Immature natural killer cell (primary cell): Measurements from ENCODE around the gene SPATS2L. TPM values are rescaled to one million over a fixed set of nuclear protein-coding genes. Genes with fewer than 3 reads are reported as not detected.

Experiments used
- DNase-seq, 3 donors: peaks; one replicate each; pipeline ENCODE4 v3.0.0; 2022; ENCODE audit warnings: mixed read lengths in 1 of 3
- H3K27ac Mint-ChIP-seq, 6 donors: one replicate each; pipeline ENCODE4 v1.8.0; 2020; ENCODE audit warnings: mixed read lengths in 6 of 6, mild to moderate bottlenecking in 5 of 6, inconsistent platforms in 4 of 6, moderate library complexity in 3 of 6
- H3K27me3 Mint-ChIP-seq, 3 donors: one replicate each; pipeline ENCODE4 v1.8.0; 2020 to 2021; ENCODE audit warnings: low read depth in 3 of 3, mild to moderate bottlenecking in 3 of 3, mixed read lengths in 3 of 3, moderate library complexity in 3 of 3, inconsistent platforms in 1 of 3
- H3K36me3 Mint-ChIP-seq, 3 donors: one replicate each; pipeline ENCODE4 v1.8.0; 2020; ENCODE audit warnings: mixed read lengths in 3 of 3, inconsistent platforms in 2 of 3, mild to moderate bottlenecking in 2 of 3
- H3K4me1 Mint-ChIP-seq, 2 donors: one replicate each; pipeline ENCODE4 v1.8.0; 2020; ENCODE audit warnings: inconsistent platforms in 2 of 2, mild to moderate bottlenecking in 2 of 2, mixed read lengths in 2 of 2, moderate library complexity in 1 of 2
- H3K4me3 Mint-ChIP-seq, 5 donors: one replicate each; pipeline ENCODE4 v1.8.0; 2020; ENCODE audit warnings: mild to moderate bottlenecking in 5 of 5, mixed read lengths in 5 of 5, inconsistent platforms in 3 of 5, moderate library complexity in 3 of 5
- H3K9me3 Mint-ChIP-seq, 6 donors: one replicate each; pipeline ENCODE4 v1.8.0; 2020; ENCODE audit warnings: mild to moderate bottlenecking in 6 of 6, mixed read lengths in 6 of 6, inconsistent platforms in 4 of 6, moderate library complexity in 3 of 6
- polyA plus RNA-seq, 3 donors: library from polyadenylated mRNA; unstranded; fragments of 300-500 nt; fragmentation: Illumina TruSeq; gene quantifications; one replicate each; pipeline ENCODE4 v1.2.3, GENCODE V29; 2021

Gene SPATS2L
- polyA plus RNA-seq, 3 donors from 2014 or later: 3.4 to 3.9 TPM; not detected in 1

DNA sequence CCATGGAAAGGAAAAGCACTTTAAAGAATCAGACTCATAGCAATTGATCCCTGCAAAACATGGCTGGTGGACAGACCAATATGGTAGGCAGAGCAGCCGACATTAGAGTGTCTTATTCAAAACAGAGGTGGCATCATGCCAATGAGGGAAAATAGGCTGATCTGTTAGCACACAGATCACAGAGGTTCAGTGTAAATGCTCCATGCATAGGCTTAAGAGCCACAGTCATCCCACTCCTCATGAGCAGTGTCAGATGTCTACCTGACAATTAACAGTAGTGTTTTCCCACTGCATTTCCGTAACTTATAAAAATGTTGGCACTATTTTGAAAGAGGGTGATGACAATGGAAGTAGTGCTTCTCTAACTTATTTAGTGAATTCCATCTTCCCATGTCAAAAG is 86.7 kb downstream of the SPATS2L start:
- Mint-ChIP-seq H3K9me3 (no peaks in the 10 kb centered on the region), H3K4me1 (no peaks in the 10 kb centered on the region), H3K4me3 (no peak overlapping the region), H3K27ac (no peak overlapping the region), H3K36me3 (peaks cover 0 to 18% (median 5%) of the 10 kb centered on the region in 3 donors), H3K27me3 (peaks cover 0 to 4% (median 2%) of the 10 kb centered on the region in 3 donors)
- DNase-seq: no peak

DNA sequence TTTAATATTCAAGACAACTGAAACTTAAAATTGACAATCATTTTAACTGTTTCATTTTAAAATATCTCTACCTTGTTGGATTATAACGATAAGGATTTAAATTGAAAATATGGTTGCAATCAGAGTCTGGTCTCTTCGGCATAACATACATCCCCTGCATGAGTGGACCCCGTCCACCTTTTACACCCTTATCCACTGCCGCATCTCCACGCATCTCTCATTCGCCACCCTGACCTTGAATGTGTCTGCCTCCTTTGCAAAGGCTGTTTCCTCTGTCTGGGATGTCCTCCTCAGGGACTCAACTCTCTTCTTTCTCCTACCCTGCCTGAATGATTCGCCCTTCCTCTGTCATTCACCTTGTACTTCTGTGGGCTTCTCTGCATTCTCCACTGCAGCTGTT is 87.6 kb downstream of the SPATS2L start:
- Mint-ChIP-seq H3K36me3 (peaks cover 0 to 15% (median 5%) of the 10 kb centered on the region in 3 donors), H3K4me1 (no peaks in the 10 kb centered on the region), H3K27ac (no peak overlapping the region), H3K27me3 (peaks cover 0 to 4% (median 2%) of the 10 kb centered on the region in 3 donors), H3K4me3 (no peak overlapping the region), H3K9me3 (no peaks in the 10 kb centered on the region)
- DNase-seq: no peak

DNA sequence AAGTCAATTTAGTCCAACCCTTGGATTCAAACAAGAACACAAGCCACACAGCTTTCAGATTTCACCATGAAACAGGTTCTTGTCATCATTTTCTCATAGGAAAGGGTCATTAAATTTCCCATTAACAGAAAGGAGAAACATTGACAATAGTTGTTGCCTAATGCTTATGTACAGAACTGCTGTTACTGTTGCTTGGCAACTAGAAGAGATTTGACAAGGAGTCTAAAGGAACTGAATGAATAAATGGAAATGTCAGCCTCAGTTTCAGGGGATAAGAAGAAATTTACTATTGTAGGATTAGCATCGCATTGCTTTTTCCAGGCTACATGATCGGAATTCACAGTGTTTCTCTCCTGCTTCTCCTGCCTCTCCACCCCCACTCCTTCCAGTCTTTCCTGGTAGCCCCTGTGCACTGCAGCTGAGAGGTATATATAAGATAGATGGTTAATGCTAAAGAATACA is 90.3 kb downstream of the SPATS2L start:
- no peak for DNase-seq
- no peaks in the 10 kb centered on the region for H3K27me3 Mint-ChIP-seq
- no peak overlapping the region for H3K27ac Mint-ChIP-seq
- no peaks in the 10 kb centered on the region for H3K9me3 Mint-ChIP-seq
- no peaks in the 10 kb centered on the region for H3K4me1 Mint-ChIP-seq
- H3K4me3 Mint-ChIP-seq: no peak overlapping the region
- peaks cover 0 to 3% (median 0%) of the 10 kb centered on the region in 3 donors for H3K36me3 Mint-ChIP-seq

DNA sequence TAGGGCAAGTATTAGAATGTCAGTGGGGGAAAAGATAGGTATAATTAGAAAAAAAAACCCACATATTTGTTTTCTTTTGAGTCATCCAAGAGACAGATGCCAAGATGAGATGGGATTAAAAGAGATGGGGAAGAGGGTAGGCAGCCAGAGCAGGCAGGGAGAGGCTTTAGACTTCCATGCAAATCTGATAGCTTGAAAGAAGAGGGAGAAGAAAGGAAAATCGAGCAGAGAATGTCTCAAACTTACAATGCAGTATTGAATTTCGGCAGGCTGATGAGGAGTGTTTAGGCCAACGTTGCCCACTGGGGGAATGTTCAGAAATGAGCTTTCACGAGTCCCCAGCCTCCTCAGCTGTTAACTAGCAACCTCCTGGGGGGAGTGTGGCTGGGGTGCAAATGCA is 91.3 kb downstream of the SPATS2L start:
- Mint-ChIP-seq H3K27me3 (no peaks in the 10 kb centered on the region), H3K36me3 (peaks cover 0 to 3% (median 0%) of the 10 kb centered on the region in 3 donors), H3K4me3 (no peak overlapping the region), H3K4me1 (no peaks in the 10 kb centered on the region), H3K27ac (no peak overlapping the region), H3K9me3 (no peaks in the 10 kb centered on the region)
- no peak for DNase-seq

DNA sequence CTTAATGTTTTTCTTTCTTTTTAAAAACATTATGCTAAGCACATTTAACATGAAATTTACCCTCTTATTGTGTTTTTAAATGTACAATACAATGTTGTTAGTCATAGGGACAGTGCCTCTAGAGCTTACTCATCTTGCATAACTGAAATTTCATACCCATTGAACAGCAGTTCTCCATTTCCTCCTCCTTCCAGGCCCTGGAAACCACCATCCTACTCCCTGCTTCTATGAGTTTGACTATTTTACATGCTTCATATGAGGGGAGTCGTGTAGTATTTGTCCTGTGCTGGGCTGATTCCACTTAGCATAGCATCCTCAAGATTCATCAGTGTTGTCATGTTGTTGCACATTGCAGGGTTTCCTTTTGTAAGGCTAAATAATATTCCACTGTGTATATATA is 92.6 kb downstream of the SPATS2L start:
- no peak for DNase-seq
- Mint-ChIP-seq H3K36me3 (peaks cover 0 to 3% (median 0%) of the 10 kb centered on the region in 3 donors), H3K4me1 (no peaks in the 10 kb centered on the region), H3K9me3 (no peaks in the 10 kb centered on the region), H3K27ac (no peak overlapping the region), H3K4me3 (no peak overlapping the region), H3K27me3 (no peaks in the 10 kb centered on the region)

DNA sequence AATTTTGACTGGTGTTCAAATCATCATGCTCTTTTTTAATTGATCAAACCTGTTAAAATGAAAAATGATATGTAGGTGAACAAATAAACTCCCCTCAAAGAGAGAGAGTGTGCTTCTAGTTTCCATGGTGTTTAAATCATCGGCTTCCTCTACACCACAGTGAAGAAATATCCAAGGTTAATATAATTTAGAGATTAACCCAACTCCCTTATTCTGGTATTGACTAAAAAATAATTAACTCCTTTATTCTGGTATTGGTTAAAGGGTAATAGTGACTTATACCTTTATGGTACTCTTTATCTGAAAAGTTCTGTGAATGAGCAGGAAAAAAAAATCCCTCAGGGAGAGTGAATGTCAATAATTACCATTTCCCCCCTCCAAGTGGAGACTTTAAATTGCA is 93.1 kb downstream of the SPATS2L start:
- H3K36me3 Mint-ChIP-seq: peaks cover 0 to 3% (median 0%) of the 10 kb centered on the region in 3 donors
- no peak overlapping the region for H3K27ac Mint-ChIP-seq
- no peak for DNase-seq
- H3K4me1 Mint-ChIP-seq: no peaks in the 10 kb centered on the region
- no peak overlapping the region for H3K4me3 Mint-ChIP-seq
- H3K9me3 Mint-ChIP-seq: no peaks in the 10 kb centered on the region
- H3K27me3 Mint-ChIP-seq: no peaks in the 10 kb centered on the region

DNA sequence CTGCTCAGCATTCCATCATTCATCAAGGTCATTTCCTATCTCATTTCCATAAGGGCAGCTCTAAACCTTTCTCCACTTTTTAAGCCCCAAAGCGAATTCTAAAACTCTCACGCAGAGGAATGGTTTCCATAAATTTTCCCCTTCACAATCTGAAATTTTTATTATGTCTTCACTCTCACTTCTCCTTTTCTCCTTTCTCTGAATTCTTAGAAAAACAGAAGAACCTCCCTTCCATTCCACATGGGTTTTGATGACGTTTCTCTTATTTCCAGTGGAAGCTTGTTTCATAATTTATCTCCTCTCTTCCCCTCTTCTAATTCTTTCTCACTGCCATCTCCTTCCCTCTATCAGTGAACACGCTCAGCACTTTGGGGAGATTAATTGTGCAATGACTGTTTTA is 97.3 kb downstream of the SPATS2L start:
- Mint-ChIP-seq H3K27ac (no peak overlapping the region), H3K9me3 (no peaks in the 10 kb centered on the region), H3K27me3 (no peaks in the 10 kb centered on the region), H3K4me3 (no peak overlapping the region), H3K36me3 (no peaks in the 10 kb centered on the region), H3K4me1 (peaks cover 8 to 11% of the 10 kb centered on the region in 2 donors)
- no peak for DNase-seq

DNA sequence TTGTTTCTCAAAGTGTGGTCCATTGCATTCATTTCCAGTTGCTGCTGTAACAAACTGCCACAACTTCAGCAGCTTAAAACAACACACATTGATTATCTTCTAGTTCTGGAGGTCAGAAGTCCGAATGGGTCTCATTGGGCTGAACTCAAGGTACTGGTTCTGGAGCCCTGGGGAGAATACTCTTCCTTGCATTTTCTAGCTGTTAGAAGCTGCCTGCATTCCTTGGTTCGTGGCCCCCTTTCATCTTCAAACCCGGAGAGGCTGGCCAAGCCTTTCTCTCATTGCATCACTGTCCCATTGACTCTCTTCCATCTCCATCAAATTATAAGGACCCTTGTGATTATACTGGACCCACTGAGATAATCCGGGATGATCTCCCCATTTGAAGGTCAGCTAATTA is 98.1 kb downstream of the SPATS2L start:
- no peak overlapping the region for H3K4me3 Mint-ChIP-seq
- H3K27me3 Mint-ChIP-seq: no peaks in the 10 kb centered on the region
- no peaks in the 10 kb centered on the region for H3K9me3 Mint-ChIP-seq
- H3K4me1 Mint-ChIP-seq: peaks cover 8 to 11% of the 10 kb centered on the region in 2 donors
- H3K27ac Mint-ChIP-seq: no peak overlapping the region
- H3K36me3 Mint-ChIP-seq: no peaks in the 10 kb centered on the region
- DNase-seq: no peak

DNA sequence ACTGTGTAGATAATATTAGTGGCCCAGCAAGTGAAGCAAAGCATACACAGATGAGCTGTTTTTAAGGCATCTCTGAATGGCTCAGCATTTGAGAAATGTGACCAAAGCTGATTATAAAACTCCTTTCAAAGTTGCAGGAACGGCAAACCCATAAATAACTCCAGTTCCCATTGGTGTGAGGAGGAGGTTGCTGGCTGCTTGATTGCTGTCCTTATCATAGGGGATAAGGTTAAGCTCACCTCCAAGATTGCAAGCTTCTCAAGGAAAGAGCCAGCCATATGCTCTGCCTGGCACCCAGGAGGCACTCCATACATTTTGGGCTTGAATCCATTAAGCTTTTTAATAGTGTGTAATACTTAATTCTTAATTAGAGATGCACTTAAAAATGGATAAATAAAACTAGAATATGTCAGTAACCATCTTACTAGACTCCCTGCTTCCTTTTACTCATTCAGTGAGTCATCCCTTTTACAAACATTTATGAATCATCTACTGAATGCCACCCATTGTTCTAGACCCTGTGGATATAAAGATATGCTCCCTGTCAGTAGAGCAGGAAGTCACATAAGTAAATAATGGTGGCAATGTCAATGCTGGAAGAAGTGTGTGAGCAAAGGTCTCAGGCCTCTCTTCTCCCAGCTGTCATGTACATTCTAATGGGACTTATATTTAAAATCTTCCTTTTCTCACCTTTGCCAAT is 99.3 kb downstream of the SPATS2L start:
- Mint-ChIP-seq H3K4me3 (no peak overlapping the region), H3K9me3 (no peaks in the 10 kb centered on the region), H3K27ac (peak overlapping the region in 1 of 6 donors; percentile 1)

DNA sequence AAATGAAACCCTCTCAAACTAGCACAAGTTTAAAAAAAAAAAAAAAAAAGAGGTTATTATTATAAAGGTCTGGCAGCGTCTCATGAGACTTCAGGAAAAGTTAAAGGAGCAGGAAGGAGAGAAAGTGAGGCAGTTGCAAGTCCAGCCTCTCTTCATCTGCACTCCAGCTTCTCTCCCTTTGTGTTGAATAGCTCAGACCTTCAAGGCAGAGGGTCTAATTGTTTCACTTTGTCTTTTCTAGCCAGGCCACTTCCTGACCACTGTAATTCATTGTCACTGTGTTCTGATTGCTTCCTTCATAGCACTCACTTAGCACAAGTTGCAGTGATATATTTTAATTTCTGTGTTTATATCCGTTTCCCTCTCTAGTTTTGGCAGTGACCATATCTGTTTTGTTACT is 99.9 kb downstream of the SPATS2L start:
- Mint-ChIP-seq H3K4me3 (peak overlapping the region in 3 of 5 donors; percentile 12 to 52 (median 27)), H3K36me3 (no peaks in the 10 kb centered on the region), H3K9me3 (no peaks in the 10 kb centered on the region), H3K27ac (peak overlapping the region in 2 of 6 donors; percentile 1 to 47), H3K27me3 (no peaks in the 10 kb centered on the region), H3K4me1 (peaks cover 8 to 11% of the 10 kb centered on the region in 2 donors)
- no peak for DNase-seq

More for the DNA sequence above, 99.3 kb downstream of the SPATS2L start:
- DNase-seq: no peak
- Mint-ChIP-seq H3K27me3 (no peaks in the 10 kb centered on the region), H3K4me1 (peaks cover 8 to 11% of the 10 kb centered on the region in 2 donors), H3K36me3 (no peaks in the 10 kb centered on the region)

DNA sequence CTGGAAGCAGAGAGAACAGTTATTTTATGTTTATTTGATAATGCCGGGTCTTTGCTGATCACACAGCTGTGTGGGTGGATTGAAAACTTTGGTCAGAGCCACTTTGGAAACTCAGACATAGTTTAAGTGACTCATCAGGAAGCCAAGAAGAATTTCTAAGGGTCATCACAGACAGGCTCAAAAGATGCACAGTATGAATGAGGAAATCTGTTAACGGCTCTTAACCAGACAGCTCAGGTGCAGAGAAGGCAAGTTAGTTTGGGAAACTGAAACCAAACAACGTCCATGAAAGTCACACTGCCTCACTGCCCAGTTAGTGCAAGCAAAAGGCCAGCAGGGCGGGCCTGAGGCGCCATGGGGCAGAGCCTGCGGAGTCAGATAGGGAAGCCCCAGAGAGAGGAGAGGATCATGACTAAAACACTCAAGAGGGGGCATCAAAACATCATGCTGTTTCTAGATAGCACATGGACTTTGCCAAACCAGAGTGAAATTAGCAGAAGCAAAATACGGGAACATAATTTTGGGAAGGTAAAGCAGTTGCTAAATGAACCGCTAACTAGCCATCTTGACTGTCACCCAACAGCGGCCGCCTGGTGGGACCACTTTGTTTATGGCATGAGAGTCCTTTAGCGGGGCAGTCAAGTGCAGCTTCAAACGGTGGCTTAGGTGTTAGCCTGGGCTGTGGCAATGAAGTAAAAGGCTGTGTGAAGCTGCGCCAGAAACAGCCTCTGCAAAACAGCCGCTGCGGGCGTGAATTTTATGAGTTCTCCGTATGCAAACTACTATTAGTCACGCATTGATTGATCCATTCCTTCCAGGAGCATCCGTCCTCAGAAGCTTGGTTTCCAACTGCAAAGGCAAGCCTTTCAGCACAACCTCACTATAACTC is 102.2 kb downstream of the SPATS2L start:
- Mint-ChIP-seq H3K4me3 (no peak overlapping the region), H3K9me3 (no peaks in the 10 kb centered on the region), H3K27ac (no peak overlapping the region), H3K4me1 (peaks cover 8 to 11% of the 10 kb centered on the region in 2 donors), H3K36me3 (no peaks in the 10 kb centered on the region), H3K27me3 (no peaks in the 10 kb centered on the region)
- DNase-seq: no peak

DNA sequence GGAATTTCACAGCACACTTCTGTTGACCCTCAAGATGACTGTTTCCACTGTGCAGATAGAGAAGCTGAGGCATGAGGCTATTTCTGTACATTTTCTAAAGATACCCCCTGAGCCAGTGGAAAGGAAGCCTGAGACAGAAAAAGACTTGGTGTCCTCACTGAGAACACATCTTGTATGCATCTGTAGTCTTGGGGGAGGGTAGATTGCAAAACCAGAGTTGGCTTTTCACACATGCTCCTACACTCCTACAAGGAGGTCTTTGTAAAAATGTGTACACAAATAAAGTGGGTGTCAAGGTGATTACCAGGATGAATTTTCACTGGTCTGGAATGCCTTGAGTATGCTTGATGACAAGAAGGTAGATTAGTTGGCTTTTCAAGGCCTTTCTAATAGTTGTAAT is 105.3 kb downstream of the SPATS2L start:
- no peaks in the 10 kb centered on the region for H3K27me3 Mint-ChIP-seq
- H3K36me3 Mint-ChIP-seq: no peaks in the 10 kb centered on the region
- H3K4me1 Mint-ChIP-seq: peaks cover 0 to under 1% of the 10 kb centered on the region in 2 donors
- no peak overlapping the region for H3K27ac Mint-ChIP-seq
- H3K9me3 Mint-ChIP-seq: no peaks in the 10 kb centered on the region
- no peak for DNase-seq
- no peak overlapping the region for H3K4me3 Mint-ChIP-seq

DNA sequence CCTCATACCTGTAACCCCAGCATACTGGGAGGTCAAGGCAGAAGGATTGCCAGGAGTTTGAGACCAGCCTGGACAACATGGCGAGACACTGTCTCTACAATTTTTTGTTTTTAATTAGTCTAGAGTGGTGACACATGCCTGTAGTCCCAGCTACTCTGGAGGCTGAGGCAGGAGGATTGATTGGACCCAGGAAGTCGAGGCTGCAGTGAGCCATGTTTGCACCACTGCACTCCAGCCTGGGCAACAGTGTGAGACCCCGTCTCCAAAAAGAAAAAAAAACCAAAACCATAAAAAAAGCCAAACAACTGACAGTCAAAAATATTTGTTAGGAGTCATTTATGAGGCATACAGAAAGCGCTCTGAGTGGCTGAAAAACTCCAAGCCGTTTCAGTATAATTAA is 107.9 kb downstream of the SPATS2L start:
- Mint-ChIP-seq H3K9me3 (no peaks in the 10 kb centered on the region), H3K4me1 (no peaks in the 10 kb centered on the region), H3K36me3 (peaks cover 0 to 3% (median 1%) of the 10 kb centered on the region in 3 donors), H3K27ac (no peak overlapping the region), H3K4me3 (no peak overlapping the region), H3K27me3 (no peaks in the 10 kb centered on the region)
- DNase-seq: no peak

DNA sequence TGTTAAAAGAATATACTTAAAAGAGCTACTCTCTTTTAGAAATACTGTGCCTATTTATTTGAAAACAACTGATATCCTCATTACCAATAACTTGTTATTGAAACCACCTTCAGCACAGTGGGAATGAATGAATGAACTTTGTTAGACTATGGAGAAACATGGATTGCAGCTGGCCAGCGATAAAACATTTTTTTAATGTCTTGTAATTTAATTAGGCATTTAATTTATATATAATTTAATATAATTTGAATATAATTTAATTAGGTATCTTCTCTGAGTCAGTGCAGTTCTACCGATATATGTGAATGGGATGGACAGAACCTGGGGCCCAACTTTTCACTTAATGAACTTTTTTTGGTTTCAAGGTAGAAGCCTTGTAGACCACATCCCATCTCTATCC is 109.0 kb downstream of the SPATS2L start:
- Mint-ChIP-seq H3K4me3 (no peak overlapping the region), H3K27me3 (no peaks in the 10 kb centered on the region), H3K9me3 (no peaks in the 10 kb centered on the region), H3K27ac (no peak overlapping the region), H3K36me3 (peaks cover 0 to 9% (median 3%) of the 10 kb centered on the region in 3 donors), H3K4me1 (no peaks in the 10 kb centered on the region)
- no peak for DNase-seq
